KMS-11 (cell line): Measurements from ENCODE around the gene VN1R5.
"Not testable (repeated sequence)": the region's sequence is repeated elsewhere in the genome, so short reads cannot be mapped to it uniquely, and the experiment has no call there.

Source experiments
- H2AFZ ChIP-seq: fragments of 200-600 bp; sonication (generic); 2 replicates; pipeline ENCODE4 v1.6.1; 2016; ENCODE audit warnings: antibody characterized with exemption, mixed run types, low read depth
- H3K27ac ChIP-seq: fragments of 200-600 bp; sonication (generic); 2 replicates; pipeline ENCODE4 v1.6.1; 2016; ENCODE audit warnings: mild to moderate bottlenecking, mixed run types
- H3K27me3 ChIP-seq: fragments of 200-600 bp; sonication (generic); 2 replicates; pipeline ENCODE4 v1.6.1; 2017; ENCODE audit warnings: mild to moderate bottlenecking, low read depth, mixed run types, moderate library complexity; ENCODE audit not compliant: insufficient read depth
- H3K36me3 ChIP-seq: fragments of 200-600 bp; sonication (generic); 2 replicates; pipeline ENCODE4 v1.6.1; 2017; ENCODE audit warnings: mild to moderate bottlenecking, mixed run types; ENCODE audit not compliant: insufficient read depth
- H3K4me1 ChIP-seq: fragments of 200-600 bp; sonication (generic); 2 replicates; pipeline ENCODE4 v1.6.1; 2016; ENCODE audit warnings: mild to moderate bottlenecking, low read depth, mixed run types; ENCODE audit not compliant: poor library complexity, severe bottlenecking
- H3K4me2 ChIP-seq: fragments of 200-600 bp; sonication (generic); 2 replicates; pipeline ENCODE4 v1.7.0; 2016; ENCODE audit warnings: mild to moderate bottlenecking, mixed run types
- H3K4me3 ChIP-seq: fragments of 200-600 bp; sonication (generic); IDR thresholded peaks from 2 replicates; pipeline ENCODE4 v1.6.1; 2017; ENCODE audit warnings: low read depth, low read length, mixed read lengths; ENCODE audit not compliant: insufficient read depth
- H3K79me2 ChIP-seq: fragments of 200-600 bp; sonication (generic); 2 replicates; pipeline ENCODE4 v1.6.1; 2016; ENCODE audit warnings: low read depth, mixed run types; ENCODE audit not compliant: insufficient read depth
- H3K9ac ChIP-seq: fragments of 200-600 bp; sonication (generic); 2 replicates; pipeline ENCODE4 v1.6.1; 2016; ENCODE audit warnings: mild to moderate bottlenecking, mixed run types
- H4K20me1 ChIP-seq: fragments of 200-600 bp; sonication (generic); 2 replicates; pipeline ENCODE4 v1.6.1; 2016; ENCODE audit warnings: mild to moderate bottlenecking, mixed run types; ENCODE audit not compliant: insufficient read depth
- CTCF ChIP-seq: fragments of 200-600 bp; sonication (generic); conservative IDR thresholded peaks from 2 replicates; pipeline ENCODE4 v1.6.1; 2017; ENCODE audit warnings: low read depth, mild to moderate bottlenecking, antibody characterized with exemption, low read length, moderate library complexity, mixed read lengths

VN1R5 gene

GRCh38 chr1:247255772-247256171 is at the start of gene VN1R5:
TSS of gene VN1R5 (plus strand) at chr1:247256072.
- not testable (repeated sequence) for H3K36me3 ChIP-seq, H3K4me2 ChIP-seq, H3K4me3 ChIP-seq, H3K4me1 ChIP-seq, H3K27me3 ChIP-seq, H3K9ac ChIP-seq, H3K27ac ChIP-seq, H2AFZ ChIP-seq, H3K79me2 ChIP-seq, H4K20me1 ChIP-seq

- no peak for TF ChIP-seq CTCF
- H3K79me2 ChIP-seq, result peaks cover 62% of the 10 kb centered on the region
- H3K4me3 ChIP-seq, result peak overlapping the region; percentile 91
- H3K27me3 ChIP-seq, result no peaks in the 10 kb centered on the region
- H3K4me1 ChIP-seq, result peaks cover 67% of the 10 kb centered on the region
- H3K36me3 ChIP-seq, result 0 out of 2 replicates have a peak, but pooled peaks cover 6% of the 10 kb centered on the region
- H3K4me2 ChIP-seq, result peak overlapping the region; percentile 65
- H2AFZ ChIP-seq, result no peak overlapping the region
- H4K20me1 ChIP-seq, result no peaks in the 10 kb centered on the region
- H3K9ac ChIP-seq, result peak overlapping the region; percentile 59; the same call in 1 of the 2 replicates
- peak overlapping the region; percentile 48; the same call in 1 of the 2 replicates for H3K27ac ChIP-seq
These were observed 46.5 kb upstream of the VN1R5 start for GRCh38 chr1:247209396-247209795.

GRCh38 chr1:247210062-247210375 is 45.9 kb upstream of the VN1R5 start:
- Histone ChIP-seq H2AFZ (peak overlapping the region; percentile 48; the same call in 1 of the 2 replicates), H3K4me3 (peak overlapping the region; percentile 91), H3K36me3 (0 out of 2 replicates have a peak, but pooled peaks cover 6% of the 10 kb centered on the region), H4K20me1 (no peaks in the 10 kb centered on the region), H3K4me2 (peak overlapping the region; percentile 65), H3K4me1 (peaks cover 73% of the 10 kb centered on the region), H3K27ac (peak overlapping the region; percentile 48), H3K79me2 (peaks cover 55% of the 10 kb centered on the region), H3K9ac (peak overlapping the region; percentile 59; the same call in 1 of the 2 replicates), H3K27me3 (no peaks in the 10 kb centered on the region)
- TF ChIP-seq CTCF, result no peak

- H2AFZ ChIP-seq, result peak overlapping the region; percentile 48; the same call in 1 of the 2 replicates
- no peaks in the 10 kb centered on the region for H4K20me1 ChIP-seq
- H3K9ac ChIP-seq, result peak overlapping the region; percentile 59; the same call in 1 of the 2 replicates
- peak overlapping the region; percentile 73 for H3K27ac ChIP-seq
- TF ChIP-seq CTCF, result no peak
- peak overlapping the region; percentile 65 for H3K4me2 ChIP-seq
- H3K27me3 ChIP-seq, result no peaks in the 10 kb centered on the region
- H3K36me3 ChIP-seq, result 0 out of 2 replicates have a peak, but pooled peaks cover 6% of the 10 kb centered on the region
- H3K79me2 ChIP-seq, result peaks cover 51% of the 10 kb centered on the region
- peak overlapping the region; percentile 91 for H3K4me3 ChIP-seq
- peaks cover 77% of the 10 kb centered on the region for H3K4me1 ChIP-seq
These were observed 45.3 kb upstream of the VN1R5 start for GRCh38 chr1:247210376-247211117.

GRCh38 chr1:247211339-247211738 is 44.5 kb upstream of the VN1R5 start:
- H3K9ac ChIP-seq, result no peak overlapping the region
- H3K4me2 ChIP-seq, result peak overlapping the region; percentile 65
- no peaks in the 10 kb centered on the region for H3K27me3 ChIP-seq
- 0 out of 2 replicates have a peak, but pooled peaks cover 6% of the 10 kb centered on the region for H3K36me3 ChIP-seq
- H2AFZ ChIP-seq, result no peak overlapping the region
- H3K4me3 ChIP-seq, result no peak overlapping the region
- H4K20me1 ChIP-seq, result no peaks in the 10 kb centered on the region
- H3K27ac ChIP-seq, result peak overlapping the region; percentile 73; the same call in 1 of the 2 replicates
- H3K79me2 ChIP-seq, result peaks cover 43% of the 10 kb centered on the region
- H3K4me1 ChIP-seq, result peaks cover 75% of the 10 kb centered on the region
- no peak for TF ChIP-seq CTCF
